Hematopoietic multipotent progenitor cell treated with erythropoietin and hydrocortisone succinate and interleukin-3 and kit ligand, for 17 days (in vitro differentiated cells): ENCODE measurements around the gene TENM4.

ENCODE experiments used
- DNase-seq: peaks from one replicate; pipeline ENCODE4 v3.0.0-alpha.2; 2015; ENCODE audit warnings: low spot score

The TENM4 gene

DNA sequence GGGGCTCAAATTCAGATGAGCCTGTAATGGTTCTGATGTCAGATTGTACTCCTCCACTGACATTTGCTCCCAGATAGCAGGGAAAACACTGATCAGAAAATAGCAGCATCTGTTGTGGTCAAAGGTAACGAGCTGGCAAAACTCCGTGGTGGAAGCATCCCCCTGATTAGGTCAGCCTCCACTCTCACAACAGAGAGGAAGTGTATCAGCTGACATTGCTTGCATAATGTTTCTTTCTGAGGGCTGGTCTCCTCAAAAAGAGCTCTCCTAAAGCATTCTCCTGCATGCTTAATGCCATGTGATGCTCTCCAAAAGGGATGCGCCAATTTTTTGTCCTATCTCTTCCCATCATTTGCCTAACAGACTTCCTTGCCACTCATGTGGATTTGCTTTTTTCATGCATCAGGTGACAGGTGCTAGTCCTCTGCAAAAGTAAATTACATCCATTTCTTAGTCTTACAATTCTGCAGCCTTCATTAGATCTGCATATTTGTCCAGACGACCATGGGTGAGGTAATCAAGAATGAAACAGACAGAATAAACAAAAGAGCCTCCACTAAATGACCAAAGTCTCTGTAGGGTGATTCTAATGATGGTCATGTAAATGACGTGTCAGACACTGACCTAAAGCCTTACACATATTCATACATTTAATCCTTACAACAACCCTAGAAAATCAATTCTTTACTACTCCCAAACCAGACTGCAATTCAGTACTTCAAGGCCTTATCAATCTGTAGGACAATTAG, 6.4 kb upstream of the TENM4 start:
- DNase-seq: no peak

DNA sequence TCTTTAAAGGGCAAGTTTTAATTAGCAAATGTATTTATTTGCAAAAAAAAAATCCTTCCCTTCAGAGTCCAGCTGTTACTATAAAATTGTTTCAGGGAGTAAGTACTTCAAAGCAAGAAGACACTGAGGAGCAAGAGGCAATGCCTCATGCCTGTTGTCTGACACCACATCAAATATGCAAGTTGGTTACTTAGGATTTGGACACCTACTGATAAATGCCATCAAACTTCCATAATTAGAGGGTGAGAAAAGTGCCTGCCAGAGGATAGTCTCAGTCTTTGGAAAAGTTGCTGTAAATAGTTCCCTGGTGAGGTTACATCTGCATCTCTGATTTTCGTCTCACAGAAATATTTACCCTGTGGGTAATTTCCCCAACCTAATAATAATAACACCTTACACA, 4.1 kb upstream of the TENM4 start:
- no peak for DNase-seq

DNA sequence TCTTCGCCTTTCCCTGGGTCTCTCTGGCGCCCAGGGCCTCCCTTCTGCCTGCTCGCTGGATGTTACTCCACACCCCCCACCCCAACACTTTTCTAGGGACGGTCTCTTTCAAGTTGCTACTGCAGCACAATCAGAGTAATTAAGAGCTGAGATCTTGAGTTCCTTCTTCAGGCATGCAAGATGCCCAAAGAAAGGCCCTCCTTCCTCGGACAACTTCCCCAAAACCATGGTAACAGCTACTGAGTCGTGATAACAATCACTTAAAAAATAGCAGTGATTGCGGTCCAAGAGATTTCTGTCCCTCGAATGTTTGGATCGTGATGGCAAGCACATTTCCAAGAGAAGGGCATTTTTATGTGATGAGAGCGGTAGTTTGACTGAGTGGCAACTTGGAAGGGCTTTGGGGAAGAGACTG, 638 bp upstream of the TENM4 start:
- no peak for DNase-seq

DNA sequence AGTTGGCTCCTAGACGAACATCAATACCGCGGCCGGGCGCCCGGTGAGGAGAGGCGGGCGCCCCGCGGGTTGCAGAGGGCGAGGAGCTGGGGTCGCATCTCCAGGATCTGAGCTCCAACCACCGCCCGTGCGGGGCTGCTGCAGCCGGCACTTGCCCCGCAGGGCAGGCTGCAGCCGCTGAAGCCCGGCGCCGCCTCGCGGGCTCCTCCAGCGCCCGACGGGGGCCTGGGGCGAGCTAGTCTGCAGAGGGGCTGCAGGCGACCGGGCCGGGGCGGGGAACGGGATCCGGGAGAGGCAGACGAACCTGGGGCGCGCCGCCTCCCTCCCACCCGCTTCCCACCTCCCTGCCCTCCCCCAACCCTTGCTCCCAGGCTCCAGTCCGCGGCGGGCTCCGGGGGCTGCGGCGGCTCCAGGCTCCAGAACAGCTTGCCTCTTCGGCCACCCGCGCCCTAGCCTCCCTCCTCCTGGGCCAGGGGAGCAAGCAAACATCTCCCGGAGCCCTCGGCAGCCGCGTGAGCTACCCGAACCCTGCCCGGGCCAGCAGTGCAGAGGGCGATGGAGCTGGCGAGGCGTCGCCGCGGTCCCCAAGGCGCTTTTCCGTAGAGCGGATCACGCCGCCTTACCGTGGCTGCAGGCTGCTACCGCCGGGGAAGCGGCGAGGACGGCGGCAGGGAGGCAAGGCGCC, 802 bp downstream of the TENM4 start:
- DNase-seq: no peak

DNA sequence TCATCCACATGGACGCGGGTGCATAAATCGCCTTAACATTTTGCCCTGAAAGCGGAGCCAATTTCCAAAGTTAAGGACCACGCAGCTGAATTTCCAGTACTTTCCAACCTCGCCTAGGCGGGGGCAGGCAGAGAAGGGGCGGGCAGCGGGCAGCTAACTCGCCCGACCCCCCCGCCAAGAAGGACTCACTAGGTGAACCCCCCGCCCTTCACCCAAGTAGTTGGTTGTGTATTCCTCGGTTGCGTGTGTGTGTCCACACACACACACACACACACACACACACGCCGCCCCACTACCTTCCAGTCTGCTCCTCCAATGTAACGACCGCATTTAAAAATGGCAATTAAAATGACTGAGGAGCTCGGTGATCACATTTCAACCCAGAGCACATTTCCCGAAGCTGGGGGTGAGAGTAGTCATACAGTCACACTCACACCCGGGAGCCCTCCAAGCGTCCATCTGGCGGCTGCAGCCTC, 1.4 kb downstream of the TENM4 start:
- no peak for DNase-seq

DNA sequence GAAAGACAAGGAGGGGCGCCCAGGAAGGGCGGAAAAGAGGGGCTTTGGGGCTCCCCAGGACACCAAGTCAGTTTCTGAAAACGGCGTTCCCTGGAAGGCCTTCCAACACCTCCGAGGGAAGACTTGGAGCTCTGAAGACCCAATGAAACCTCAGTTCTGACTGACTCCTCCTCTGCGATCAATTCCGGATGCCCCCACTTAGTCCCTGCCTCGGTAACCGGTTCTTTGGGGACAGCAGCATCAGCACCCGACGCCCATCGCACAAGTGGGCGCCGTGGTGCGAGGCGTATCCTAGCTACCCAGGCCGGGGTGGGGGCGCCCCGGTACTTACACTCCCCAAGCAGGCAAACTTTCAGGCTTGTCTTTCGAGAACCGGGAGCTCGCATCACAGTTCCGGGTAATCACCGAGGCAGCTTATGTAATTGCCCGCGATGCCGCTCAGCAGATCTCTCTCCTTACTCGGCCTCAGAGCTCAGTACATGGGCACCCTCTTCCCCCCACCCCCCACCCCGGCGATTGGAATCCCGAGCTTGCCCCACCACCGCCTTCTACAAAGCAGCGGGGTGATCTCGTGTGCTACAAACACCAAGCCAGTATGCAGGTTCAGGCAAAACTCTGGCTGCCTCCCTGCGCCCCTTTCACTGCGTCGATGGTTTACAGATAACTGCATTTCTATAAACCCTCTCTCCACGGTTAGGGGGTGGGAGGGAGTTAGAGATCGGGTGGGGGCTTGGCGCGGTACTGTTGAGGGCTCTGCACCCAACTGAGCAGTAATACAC, 2.0 kb downstream of the TENM4 start:
- no peak for DNase-seq

DNA sequence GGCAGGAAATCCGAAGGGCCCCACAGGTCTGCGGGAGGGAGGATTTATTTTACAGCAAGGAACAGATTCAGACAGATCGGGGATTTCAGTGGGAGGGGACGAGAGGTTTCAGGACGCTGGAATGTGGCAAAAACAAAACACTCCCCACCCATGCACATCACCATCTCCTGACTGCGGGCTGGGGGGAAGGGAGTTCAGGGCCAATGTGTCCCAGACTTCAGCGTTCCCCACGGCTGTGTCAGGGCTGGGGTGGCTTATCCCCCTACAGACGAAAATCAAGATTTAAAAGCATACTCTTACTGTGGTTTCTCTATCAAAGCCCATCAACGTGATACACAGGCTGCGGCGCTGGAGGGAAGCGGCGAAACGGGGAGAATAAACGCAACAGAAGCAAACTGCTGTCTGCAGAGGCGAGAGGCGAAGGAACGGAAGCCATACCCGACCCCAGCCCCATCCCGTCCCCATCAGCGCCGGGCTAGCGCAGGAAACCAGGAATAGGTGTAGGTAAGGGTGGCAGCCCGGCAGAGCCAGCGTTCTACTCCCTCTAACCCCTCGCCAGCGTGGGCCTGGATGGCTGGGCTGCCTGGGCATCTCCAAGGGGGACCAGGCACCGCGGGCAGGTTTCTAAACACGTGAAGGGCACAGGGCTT, 2.7 kb downstream of the TENM4 start:
- no peak for DNase-seq

DNA sequence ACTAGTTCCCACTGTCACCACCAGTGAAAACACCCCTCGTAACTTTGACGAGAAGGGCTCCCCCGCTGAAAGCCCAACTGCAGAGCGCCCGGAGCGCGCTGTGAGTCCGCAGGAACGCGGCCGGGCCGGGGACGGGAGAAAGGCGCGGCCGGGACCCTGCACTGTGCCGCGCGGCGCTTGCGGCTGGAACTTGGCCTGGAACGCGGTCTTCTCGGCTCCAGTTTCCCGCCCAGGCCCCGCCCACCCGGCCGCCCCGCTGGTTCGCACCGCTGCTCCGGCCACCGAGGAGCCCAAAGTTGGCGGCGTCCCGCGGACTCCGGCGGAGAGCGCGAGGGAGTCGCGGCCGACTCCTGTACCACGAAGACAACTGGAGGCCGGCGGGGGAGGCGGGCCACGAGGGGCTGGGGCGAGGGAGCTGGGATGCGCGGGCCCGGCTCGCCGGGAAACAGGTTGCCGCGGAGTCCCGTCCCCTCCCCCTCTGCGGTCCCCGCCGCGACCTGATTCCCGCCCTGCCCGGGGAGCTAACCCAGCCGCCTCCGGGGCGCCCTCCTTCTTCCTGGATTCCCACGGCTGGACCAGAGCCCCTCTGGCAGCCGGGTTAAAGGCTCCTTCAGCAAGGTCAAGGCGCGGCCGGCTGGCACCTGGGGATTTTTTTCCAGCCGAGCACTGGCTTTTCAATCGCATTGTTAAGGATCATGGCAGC, 3.4 kb downstream of the TENM4 start:
- no peak for DNase-seq

DNA sequence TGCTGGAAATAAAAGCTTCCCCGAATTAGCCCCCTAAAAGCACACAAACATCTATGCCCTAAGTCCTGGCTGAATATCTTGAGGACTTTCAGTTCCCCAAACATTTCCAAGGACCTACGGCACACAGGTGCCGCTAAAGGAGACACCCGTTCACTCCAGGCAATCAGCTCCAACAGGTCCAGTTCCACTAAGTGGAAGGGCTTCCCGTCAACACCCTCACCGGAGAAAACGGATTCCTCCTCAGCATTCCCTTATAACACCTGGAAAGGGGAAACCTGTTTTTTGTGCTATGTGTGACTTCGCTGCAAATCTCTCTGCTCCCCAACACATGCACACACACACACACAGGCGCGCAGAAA, 3.9 kb downstream of the TENM4 start:
- no peak for DNase-seq

DNA sequence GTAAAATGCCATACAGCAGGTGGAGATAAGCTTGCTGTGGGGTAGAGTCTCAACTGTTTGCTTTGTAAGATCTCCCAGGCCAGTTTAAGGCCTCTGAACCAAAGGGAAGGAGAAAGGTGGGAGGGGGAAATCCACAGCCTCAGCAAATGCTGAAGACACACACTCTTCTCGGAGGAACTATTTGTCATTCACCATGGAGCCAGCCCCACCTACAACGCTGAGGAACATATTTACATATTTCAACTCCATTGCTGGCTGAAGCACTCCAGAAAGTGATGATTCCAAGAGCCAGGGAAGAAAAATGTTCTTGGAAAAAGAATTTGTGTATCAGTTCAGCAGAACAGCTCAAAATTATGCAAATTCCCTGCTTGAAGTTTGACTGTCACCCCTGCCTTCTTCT, 6.5 kb downstream of the TENM4 start:
- DNase-seq: no peak

DNA sequence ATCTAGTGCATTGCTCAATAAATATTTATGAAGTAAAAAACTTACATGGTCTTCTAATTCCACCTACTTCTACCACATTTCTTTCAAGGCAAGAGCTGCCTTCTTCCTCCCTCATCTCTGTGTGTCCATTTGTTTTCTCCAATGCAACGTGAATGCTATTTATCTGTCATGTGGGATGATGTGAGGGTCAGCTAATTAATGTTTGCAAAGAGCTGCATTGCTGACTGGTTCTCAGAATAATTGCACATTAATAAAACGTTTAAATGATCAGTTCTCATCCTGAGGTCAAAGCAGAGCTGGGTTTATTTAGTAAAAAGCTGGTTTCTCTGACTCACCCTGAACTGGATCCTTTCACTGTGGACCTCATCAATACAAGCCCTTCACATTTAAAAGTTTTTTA, 8.7 kb downstream of the TENM4 start:
- no peak for DNase-seq

DNA sequence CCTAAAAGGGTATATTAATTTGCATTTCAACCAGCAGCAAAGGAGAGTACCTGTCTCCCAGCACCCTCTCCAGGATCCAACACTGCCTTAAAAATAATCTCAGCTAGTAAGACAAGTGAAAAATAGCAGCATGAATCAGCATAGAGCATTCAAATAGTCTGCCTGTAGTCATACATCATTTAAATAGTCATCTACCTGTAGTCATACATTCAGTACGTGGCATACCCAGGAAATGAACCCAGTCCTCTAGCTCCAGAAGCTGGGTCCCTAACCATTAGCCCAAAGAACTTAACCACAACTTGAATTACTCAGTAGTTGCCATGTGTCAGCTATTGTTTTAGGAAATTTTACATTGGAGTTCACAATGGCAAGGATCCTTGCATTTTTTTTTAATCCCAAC, 9.3 kb downstream of the TENM4 start:
- DNase-seq: no peak

DNA sequence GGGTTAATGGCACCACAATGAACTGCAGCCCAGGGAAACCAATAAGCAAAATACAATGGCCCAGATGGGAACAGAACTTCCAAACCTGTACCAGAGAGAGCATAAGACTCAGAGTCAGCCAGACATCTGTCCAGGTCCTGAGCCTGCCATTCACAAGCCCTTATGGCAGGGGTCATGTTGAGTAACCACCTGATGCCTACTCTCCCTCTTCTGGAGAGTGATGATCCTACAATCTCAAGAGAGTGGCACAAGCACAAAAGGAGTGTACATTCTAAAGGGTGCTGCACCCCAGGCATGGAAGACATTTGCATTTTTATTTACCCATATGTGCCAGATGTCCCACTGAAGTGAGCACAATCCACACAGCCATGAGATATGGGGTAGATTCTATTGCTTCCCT, 10.6 kb downstream of the TENM4 start:
- DNase-seq: no peak

DNA sequence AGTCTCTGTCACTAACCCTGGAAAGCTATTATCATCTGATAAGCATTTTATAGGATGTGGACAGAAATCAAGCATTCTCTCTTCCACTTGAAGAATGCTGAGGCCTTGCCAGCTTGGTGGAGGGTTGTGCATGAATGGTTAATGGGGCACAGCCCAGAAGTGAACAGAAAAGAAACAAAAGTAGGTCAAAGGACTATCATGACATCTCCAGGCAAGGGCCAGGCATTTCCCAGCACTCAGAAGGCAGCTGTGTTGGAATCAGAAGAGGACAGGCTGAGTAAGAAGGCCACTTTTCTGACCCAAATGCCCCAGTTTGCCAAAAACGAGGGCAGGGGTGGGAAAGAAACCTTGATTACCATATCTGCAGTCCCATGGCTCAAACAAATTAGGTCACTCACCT, 12.4 kb downstream of the TENM4 start:
- DNase-seq: no peak

DNA sequence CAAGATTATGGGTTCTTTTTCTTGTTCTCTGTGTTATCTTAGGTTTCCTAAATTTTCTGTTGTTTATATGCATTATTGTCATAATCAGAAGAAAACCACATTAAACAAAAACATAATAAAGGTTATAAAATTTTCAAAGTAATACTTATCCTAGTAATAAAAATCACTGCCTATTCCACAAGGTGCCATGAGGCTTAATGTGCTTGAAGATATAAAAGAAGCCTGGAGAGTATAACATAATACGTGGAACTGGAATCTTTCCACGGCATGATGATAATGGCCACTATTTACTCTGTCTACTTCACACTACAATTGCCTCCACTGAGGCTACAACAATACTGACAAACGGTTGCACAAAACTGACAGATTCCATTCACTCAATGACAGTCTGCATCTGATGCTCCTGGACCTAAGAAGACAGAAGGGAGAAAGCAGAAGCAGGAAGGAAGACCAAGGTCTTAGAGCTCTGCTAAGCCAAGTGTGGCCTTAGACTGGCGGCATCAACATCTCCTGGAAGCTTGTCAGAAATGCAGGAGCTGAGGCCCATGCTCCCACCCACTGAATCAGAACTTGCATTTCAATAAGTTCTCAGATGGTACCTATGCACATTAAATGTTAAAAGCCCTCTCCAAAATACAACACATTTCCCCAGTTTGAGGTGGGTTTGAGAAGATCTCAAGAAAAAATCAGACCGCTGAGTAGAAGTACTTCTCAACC, 13.1 kb downstream of the TENM4 start:
- no peak for DNase-seq

DNA sequence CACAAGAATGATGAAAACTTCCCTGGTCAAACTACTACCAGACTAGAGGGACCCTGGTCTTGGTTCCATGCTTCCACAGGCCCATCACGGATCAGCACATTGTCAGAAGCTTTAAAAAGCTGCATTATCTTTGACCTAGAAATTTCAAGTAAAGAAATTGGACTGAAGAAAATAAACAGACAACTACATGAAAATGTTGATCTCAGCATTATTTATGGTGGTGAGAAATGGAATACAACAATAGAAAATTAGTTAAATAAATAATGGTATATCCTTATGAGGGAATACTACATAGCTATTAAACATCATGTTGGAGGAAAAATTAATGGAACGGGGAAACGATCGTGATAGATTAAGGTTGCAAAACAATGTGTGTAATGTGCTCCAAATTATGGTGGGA, 13.7 kb downstream of the TENM4 start:
- no peak for DNase-seq

DNA sequence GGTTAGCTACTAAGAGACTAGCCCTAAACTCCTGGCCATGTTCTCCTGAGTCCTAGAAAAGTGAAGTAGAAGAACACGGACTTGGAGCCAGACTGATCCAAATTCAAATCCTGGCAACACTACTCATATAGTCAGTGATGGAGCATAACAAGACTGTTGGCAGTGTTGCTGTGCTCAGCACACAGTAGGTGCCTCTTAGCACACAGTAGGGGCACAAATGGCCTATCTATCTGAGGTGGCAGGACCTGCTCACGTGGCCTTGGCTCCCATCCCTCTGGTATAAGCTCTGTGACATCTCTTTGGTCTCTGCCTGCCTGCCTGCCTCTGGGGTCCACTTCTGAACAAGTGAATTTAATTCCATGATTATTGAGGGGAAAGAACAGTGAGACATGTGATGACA, 15.4 kb downstream of the TENM4 start:
- DNase-seq: no peak

DNA sequence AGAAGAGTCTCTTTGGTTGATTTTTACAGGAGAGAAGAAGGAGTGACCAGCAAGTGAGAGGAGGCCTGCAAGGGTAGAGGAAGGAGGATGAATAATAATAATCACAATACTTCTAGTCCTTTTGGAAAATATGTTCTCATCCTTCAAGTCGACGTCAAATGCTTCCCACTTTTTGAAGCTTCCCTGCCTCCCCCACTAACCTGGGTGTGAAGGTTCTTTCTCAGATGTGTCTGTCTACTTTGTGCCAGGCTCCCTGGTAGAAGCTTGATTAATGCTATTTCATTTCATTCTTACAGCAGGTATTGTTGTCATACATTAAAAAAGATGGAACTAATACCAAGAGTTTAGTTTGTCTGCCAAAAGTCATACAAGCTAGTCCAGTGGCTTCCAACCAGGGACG, 17.1 kb downstream of the TENM4 start:
- no peak for DNase-seq

DNA sequence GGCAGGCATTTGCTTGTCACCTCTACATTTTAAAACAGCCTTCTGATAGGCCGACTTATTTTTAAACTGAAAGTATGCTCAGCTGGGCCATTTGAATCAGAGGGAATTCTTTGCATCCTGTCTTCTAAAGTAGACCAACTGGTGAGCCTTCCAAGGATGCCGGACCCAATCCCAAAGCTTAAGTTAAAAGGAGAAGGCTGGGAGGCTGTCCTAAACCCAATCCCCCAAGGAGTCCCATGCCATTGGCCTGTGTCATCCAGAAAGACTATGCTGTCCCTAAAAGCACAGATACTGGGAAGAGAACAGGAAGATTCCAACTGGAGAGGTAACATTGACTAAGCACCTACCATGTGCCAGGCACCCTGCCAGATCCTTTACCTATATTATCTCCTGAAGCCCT, 18.0 kb downstream of the TENM4 start:
- no peak for DNase-seq

DNA sequence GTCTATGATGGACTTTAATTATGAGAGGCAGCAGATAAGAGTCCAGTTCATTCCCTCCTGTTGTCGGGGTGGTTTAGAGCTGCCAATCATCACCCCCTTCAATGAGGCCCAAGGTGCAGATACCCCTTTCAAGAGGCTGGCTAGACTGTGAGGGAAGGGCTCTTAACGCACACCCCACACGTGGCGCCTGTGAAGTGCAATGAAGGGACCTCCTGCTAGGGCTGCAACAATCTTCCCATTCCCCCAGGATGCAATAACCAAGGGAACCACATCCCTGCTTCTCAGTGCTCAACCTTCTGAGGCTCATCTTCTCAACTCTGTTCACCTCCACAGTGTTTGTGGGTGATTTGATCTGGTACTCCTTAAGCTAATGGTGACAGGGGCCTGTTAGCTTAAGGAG, 19.0 kb downstream of the TENM4 start:
- DNase-seq: no peak

DNA sequence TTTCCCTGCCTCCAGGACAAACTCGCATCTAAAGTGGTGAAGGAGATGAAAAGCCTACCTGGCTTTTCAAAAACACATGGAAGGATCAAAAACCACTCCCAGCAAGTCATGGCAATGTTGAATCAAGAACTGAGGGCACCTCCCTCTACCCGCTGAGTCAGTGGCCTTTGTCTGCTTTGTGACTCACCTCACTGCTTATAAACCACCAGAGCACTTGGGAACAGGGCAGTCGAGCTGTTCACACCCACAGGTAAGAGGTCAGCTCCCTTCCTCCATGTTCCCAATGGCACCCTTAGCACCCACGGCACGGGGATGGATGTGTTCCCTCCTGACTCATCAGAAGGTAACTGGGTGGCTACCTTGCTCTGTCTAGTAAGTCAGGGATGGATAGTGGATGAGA, 21.7 kb downstream of the TENM4 start:
- no peak for DNase-seq
